NCI-H345 treated with DMSO at 0.1 percent for 48 hours (cell line): ENCODE measurements around the gene ZBTB21.
"Not testable (repeated sequence)": the region's sequence is repeated elsewhere in the genome, so short reads cannot be mapped to it uniquely, and the experiment has no call there.

ENCODE experiments used
- DNase-seq: peaks from one replicate; lab custom pipeline; 2025; ENCODE audit not compliant: unreplicated experiment; lab: John Stamatoyannopoulos, UW

ZBTB21 gene

DNA sequence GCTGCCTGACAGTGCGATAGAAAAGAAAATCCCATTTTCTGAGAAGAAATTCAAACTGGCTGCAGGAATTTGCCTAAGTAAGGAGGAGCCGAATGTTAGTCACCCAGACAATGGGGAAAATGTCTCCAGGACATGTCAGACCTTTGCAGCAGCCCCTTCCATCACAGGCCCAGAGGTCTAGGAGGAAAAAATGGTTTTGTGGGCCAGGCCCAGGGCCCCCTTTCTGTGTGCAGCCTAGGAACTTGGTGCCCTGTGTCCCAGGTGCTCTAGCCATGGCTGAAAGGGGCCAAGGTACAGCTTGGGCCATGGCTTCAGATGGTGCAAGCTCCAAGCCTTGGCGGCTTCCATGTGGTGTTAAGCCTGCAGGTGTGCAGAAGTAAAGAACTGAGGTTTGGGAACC, 14.6 kb downstream of the ZBTB21 start:
- DNase-seq, result no peak

DNA sequence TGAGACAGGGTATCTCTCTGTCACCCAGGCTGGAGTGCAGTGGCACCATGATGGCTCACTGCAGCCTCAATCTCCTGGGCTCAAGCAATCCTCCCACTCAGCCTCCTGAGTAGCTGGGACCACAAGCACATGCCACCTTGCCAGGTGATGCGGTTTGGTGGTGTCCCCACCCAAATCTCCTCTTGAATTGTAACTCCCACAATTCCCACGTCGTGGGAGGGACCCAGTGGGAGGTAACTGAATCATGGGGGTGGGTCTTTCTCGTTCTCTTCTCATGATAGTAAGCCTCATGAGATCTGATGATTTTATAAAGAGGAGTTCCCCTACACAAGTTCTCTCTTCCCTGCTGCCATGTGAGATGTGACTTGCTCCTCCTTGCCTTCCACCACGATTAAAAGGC, 15.5 kb downstream of the ZBTB21 start:
- DNase-seq, result not testable (repeated sequence)

DNA sequence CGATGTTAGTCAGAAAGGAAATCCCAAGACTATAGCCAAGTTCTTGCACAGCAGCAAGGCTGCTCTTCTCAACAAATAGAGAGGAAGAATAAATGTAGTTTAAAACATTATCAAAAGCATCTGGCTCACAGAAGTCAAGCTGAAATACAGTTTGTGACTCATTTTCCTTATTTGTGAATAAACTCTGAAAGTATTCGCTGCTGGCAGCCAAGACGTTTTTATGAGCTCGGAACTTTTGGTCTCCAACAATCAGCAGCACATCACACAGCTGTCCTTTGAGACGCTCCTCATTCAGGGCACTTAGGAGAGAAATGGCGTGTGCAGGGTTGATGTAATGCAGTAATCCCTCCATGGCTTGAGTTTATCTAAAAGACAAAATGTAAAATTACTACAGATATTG, 16.4 kb downstream of the ZBTB21 start:
- DNase-seq, result no peak

DNA sequence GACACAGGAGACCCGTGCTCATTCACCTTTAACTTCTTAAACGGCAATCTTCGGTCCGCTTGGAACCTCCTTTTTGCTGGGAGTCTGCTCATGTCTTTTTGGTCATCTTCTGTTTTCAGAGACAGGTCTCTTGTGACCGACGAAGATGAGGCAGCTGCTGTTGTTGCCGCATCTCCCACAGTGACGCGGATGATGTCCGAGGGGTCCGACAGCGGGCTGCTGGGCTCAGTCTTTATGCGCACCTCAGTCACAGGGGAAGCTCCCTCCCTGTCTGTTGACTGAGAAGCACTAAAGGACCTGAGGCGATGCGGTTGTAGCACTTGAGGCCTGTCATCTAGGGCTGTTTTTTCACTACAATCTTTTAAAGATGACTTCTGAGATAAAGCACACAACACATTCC, 17.6 kb downstream of the ZBTB21 start:
- DNase-seq, result no peak

DNA sequence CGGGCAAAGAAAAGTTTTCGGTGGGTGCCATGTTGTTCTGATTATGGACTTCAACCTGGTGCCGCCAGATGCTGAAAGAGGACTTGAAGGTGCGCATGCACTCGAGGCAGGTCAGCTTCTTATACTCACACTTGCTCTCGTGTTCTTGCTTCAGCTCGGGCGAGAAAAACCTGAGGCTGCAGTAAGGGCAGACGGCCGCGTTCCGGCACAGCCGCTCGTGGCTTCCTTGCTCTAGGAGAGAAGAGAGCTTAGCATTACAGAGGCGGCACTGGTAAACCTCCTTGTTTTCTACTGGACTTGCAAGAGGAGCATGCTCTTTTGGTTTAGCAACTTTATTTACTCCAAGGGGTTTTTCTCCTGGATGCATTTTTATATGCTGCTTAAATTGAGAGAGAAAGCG, 18.5 kb downstream of the ZBTB21 start:
- DNase-seq, result no peak

DNA sequence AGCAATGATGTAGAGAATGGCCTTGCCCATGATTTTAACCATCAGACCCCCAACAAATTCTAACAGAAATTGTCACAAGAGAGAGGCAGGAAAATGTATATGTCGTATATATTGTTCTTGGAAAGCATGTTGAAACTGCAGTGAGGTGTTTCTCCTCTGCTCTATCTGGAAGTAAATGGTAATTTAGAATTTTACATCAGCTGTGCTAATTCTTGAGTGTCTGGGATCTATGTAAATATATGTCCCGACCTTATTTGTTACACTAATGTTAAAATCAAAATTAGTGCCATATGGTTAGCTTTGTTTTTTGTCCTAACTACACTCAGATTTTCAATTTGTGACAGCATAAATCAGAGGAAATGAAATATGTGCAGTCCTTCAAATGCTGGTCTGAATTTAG, 20.5 kb downstream of the ZBTB21 start:
- DNase-seq, result no peak

DNA sequence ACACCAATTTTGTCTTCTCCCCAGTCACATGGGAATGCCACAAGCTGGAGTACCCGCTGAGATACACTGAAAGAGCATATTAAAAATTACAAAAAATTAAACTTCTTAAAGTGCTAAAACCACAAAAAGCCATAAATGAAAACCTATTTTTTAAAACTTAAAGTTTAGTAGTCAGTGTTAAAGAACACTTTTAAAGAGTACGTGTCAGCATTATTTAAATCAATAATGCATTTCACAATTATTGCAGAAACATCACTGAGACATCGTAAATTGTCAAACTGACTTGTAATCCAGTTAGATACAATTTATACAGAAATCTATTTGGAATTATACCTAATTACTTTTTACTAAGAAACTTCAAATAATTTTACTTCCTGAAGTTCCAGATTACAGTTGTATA, 22.9 kb downstream of the ZBTB21 start:
- no peak for DNase-seq

DNA sequence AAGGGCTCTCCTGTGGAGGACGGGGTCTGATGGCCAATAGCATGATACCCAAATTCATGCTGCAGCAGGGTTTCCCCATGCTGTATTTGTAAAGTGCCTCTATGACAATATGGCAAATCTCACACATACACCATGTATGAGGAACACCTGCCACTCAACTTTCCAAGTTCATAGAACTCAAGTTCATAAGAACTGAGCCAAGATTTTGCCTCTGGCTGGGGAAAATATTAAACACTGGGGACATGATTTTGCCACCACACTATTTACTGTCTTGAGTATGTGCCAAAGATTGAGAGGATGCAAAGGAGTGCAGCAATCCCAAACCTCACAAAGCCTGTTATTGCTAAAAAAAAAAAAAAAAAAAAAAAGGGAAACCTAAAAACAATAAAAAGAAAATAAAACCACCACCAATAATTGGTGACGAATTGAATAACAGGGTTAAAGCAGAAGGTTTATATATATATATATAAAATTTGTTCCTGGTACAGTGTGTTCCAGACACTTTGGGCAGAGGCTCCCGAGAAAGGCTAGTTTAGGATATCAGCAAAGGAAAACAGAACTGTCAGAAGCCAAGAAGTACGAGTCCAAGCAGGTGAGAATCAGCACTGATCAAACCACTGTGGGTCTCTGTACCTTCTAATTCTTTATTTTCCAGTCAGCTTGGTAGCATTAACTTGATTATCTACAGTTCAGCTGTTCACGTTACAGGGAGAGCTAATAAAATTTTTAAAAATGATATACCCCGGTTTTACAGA, 24.3 kb downstream of the ZBTB21 start:
- no peak for DNase-seq

DNA sequence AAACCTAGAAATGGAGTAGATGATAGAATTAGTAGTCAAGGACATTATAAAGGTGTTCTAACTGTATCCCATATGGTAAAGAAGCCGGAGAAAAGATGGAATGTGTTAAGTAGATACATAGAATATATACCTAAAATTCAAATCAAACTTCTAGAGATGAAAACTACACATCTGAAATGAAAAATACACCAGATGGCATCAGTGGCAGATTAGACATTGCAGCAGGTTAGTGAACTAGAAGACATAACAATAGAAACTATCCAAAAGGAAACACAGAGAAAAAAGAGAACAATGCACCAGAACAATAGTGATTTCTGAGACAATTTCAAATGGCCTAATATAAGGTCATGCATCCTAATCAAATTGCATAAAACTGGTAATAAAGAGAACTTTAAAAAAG, 26.9 kb downstream of the ZBTB21 start:
- no peak for DNase-seq

DNA sequence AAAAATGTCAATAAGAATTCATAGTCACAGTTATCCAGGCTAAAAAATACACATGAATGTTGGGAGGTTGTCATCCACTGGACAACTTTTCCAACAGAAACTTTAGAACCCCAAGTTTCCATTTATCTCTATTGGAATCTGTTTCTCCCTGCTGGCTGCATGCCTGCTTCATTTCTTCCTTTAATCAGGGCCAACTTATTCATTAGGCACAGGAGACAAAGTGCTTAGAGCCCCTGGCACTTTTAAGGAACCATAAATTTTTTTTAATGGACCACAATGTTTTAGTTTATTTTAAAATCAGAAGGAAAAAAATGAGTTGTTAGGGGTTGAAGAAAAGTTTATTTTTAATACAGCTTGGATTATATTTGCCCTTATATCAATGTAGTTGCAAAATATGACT, 29.6 kb downstream of the ZBTB21 start:
- no peak for DNase-seq

DNA sequence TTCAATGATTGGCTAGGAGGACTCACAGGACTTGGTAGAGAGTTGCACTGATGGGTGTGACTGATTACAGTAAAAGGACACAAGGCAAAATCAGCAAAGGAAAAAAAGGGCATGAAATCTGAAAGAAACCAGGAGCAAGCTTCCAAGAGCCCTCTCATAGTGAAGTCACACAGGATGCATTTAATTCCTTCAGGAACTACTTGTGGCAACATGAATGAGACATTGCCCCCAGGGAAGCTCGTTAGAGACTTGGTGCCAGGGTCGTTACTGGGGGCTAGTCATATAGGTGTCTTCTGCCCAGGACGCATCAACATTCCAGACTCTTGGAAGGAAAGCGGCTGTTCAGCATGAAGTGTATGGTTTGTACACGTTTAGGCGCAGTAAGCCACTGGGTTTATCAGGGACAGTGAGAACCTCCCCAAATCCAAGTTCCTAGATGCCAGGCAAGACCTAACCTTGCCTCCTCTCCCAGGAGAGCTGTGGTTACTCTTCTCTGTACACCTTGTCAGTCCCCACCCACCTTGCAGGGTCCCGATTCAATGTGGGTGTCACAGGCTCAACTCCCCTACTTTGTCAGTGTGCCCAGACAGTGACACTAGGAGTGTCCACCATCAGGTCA, 30.3 kb downstream of the ZBTB21 start:
- DNase-seq, result no peak

DNA sequence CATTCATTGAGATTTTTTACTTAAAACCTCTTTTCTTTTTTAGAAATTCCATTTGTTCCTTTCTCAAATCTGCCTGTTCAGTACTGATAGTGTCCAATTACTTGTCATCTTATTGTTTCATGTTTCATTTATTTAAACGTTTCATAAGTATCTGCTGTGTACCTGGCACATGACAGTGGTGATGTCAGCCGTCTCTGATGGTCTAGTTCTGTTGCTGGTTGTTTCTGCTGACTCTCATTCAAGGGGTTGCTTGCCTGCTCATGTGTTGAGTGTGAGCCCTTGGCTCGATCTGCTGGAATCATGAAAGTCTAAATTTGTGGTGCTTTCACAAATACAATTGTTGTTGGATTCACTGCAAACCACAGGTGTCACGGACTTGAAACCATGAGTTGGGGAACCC, 30.8 kb downstream of the ZBTB21 start:
- DNase-seq, result no peak

DNA sequence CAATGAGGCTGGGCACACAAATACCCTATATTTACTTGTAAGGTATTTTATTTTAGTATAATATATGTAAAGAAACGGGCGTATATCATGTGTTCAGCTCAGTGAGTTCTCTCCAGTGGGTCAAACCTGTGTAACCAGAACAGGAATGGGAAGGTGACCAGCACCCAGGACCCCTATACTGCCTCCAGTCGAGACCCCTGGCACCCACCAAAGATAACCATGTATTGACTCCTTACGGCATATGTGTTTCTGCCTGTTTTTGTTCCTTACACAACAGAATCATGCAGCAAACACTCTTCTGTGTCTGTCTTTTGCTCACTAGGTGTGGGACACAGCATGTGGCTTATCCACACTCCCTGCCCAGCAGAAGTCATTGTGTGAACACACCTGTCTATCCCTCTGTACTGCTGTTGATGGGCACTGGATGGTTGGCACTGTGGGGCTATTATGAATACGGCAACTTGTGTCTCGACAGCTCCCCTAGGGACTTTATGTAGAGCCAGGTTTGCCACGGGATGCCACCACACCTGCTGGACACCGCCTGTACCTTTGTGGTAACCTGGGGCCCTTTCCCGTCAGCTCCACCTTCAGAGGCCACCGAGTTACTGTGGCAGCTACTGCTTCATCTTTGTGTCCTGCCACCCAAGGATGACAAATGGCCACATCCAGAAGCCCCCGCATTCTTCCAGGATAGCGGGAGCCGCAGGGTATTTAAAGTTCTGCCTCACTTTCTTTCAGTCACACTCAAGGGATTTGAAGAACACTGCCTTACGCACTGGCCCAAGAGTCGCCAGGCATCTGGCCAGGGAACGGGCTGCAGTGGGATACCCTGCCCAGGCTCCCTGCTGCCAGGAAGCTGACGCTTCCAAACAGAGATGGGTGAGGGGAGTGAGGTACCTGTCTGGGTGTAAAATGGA, 32.9 kb downstream of the ZBTB21 start:
- DNase-seq, result no peak

DNA sequence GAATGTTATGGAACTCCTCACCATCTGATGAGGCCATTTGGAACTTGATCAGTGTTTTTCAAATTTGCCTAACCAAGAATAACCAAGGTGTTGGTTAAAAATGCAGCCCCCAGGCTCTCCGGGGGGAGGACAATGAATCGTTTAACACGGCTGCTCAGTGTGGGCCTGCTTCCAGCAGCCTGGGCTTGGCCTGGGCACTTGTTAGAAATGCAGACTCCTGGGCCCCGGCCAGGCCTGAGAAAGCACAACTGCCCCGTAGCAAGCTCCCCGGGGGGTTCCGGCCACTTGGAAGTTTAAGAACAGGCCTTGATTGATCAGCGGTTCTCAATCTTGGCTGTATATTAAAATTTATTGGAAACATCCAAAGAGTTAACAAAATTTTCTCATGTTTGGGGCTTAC, 33.5 kb downstream of the ZBTB21 start:
- no peak for DNase-seq

DNA sequence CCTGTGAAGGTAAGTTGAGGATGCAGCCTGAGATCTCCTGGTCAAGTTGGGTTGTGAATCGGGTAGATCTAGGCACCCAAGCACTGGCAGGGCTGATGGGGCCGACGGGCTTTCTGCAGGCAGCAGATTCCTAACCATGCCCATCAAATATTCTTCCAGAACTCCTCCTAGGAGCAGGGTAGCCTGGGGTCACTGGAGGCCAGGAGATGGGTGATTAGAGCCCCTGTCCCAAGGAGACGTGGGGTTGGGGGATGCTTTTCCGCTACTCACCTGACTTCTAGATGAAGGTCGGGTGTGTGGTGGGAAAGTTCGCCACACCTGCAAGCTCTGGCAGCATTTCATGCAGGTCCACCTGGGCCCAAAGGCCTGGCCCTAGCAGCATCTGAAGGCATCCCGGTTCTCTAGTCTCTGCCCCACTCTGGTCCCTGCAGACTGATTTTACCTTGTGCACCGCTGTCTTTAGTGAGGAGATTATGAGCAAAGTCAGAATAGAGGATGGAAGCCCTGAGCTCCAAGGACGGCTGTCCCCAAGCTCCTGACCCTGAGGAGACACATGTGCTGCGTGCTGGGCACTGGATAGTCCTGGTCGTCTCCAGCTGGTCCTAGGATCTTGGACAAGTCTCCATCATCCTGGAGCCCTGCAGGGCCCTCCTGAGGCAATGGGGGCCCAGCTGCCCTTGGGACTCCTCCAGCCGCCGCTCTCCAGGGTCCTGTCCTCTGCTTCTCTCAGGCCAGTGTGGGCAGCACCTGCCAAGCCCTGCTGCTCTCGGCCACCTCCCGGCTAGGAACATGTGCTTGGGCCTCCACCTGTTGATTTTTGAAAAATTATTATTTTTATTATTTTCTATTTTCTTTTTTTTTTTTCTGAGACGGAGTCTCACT, 34.5 kb downstream of the ZBTB21 start:
- DNase-seq, result no peak

DNA sequence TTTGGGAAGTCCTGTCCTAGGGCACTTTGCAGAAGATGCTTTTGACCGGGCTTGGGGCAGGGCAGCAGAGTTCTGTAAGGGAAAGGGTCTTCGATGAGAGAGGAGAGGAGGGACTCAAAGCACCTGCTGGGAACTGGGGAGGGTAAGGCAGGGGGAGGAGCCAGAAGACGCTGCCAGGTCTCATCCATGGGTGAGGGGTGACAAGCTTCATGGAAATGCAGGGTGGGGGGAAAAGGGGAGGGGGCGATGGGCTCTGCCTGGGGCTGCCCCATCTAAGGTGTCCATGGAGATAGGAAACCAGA, 35.5 kb downstream of the ZBTB21 start:
- DNase-seq, result no peak

DNA sequence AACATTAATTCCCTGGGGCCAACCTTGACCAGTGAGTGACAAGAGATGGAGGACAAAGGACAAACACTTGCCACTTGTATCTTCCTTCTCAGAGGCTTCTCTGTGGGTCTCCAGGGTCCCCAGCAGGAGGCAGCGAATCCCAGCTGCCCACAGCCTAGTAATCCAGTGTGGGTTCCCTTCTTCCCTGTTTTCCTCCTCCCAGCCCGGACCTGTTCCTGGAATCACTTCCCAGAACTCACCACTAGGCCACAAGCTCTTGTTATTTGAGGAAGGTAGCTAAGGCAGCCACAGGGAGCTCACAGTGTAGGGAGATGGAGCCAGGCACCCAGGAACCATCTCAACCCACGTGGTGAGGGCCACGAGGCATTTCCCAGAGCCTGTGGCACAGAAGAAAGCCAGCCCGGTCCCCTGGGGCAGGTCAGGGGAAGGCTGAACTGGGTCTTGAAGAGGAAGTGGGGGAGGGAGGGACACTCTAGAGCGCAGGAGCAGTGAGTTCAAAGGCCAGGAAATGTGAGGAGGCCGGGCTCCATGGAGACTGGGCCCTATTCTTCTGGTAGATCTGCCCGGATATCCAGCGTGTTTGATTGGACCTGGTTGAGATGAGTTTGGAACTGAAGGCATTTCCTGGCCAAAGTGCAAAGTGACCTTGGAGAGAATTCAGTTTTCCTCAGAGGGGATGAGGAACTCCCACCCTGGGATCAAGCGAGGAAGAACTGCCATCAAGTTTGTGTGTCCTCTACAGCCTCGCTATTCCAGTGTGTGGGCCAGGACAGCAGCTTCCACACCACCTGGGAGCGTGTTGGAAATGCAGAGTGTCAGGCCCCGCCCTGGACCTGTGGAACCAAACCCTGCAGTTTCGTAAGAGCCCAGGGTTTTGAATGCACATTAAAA, 36.1 kb downstream of the ZBTB21 start:
- no peak for DNase-seq

DNA sequence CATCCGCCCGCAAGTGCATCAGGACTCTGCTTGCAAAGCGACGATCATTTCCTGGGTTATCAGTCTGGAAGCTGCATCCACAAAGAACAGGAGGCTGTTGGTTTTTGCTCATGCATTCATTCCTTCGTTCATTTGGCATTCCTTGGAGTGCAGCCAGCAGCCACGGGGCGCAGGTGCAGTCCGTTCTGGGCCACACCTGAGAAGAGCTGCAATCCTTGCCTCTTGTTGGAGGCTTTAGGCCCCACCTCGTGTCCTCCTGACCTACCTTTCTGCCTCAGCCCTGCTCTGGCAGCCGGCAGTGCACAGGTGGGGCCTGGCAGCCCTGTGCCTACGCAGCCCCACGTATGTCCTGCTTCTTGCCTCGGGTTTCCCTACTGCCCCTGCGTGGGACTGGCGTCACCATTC, 36.7 kb downstream of the ZBTB21 start:
- DNase-seq, result no peak

DNA sequence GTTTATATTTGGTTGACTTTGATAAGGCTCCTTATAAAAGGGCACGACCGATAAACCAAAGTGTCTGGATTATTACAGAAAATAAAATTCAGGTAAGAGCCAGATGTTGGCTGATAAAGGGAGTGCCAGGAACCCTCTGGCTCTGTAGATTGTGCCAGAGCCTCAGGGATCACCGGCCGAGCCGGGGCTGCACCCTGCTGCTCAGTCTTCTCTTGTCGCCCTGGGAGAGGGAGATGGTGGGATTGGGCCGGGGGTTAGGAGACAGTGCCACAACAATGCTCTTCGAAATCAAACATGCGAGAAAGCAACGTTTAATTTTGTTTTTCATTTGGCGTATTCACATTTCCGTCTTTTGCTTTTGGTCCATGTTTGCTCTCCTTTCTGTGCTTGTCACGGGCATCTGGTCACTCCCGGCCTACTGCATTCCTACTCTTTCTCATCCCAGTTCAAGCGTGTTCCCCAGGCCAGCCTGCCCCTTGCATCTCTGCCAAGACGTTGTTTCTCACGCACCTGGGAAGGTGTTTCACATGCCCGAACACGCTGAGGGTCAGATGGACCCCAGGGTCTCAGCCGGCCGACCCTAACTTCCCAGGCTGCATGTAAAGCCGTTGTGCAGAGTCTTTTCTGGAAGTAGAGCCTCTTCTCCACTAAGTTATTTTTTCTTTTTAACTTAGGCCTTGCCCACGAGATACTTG, 37.5 kb downstream of the ZBTB21 start:
- no peak for DNase-seq

DNA sequence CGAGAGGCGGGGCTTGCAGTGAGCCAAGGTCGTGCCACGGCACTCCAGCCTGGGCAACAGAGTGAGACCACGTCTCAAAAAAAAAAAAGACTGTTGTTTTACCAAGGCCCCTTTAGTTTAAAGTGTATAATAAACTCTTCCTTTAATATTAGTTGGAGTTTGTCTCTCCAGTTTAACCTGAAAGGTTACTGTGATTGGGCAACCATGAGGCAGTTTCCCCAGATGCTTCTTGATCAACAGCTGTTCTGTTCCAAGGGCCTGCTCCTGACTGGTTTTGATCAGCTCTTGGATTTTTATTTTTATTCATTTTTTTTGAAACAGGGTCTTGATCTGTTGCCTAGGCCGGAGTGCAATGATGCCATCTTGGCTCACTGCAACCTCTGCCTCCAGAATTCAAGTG, 38.3 kb downstream of the ZBTB21 start:
- DNase-seq, result no peak
